Raji (cell line): ENCODE results near the gene ATP2B1.

Experiments used
- POLR2A ChIP-seq: IDR thresholded peaks from 2 replicates; pipeline ENCODE4 v1.6.1; 2011; ENCODE audit warnings: low read depth, low read length, control low read depth; ENCODE audit not compliant: insufficient read depth

ATP2B1 gene

DNA sequence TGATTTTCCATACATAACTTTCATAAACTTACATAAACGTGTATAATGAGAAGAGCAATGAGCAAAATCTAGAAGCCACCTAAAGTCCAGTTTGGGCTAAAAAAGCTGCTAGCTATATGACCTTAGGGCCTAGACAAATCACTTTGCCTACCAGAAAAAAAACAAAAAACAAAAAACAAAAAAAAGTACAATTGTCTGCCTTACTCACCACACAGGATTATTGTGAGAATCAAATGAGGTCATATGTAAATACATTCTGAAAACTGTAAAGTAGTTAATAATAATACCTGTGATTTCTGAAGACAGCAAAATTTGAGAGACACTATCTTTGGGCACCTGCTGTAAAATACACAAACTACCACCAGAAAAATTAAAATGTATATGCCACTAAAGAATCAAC lies 4.2 kb downstream of the ATP2B1 start:
- no peak for TF ChIP-seq POLR2A

DNA sequence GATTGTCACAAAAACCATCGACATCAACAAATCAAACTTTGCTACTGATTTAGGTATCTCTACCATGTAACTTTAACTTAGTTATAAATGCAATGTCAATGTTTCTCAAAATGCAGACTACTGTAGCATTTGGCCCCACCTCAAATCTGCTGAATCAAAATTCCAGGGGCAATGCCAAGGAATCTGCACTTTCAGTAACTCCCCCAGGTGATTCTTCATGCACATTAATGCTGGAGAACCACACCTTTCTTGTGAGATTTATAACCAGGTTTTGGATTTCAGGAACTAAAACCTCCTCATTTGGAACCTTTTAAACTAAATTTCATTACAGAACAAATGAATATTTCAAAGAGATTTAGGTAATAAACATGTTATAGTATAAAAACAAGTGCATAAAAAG lies 4.9 kb downstream of the ATP2B1 start:
- no peak for TF ChIP-seq POLR2A

DNA sequence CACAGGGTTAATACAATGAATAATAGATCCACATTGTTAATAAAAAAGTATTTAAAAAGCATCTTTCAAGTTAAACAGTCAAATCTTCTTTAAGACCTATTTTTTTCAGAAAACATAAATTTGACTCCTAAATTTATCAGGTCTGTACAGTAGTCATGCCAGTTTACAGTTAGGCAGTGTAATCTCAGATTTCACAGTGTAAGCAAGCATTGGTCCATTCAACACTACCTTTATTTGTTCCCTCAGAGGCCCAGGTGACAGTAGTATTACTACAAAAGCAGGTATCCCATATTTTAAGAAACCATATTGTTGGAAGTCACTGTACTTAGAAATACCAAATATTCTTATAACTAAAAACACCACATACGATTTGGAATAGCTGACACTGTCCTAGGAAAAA lies 6.1 kb downstream of the ATP2B1 start:
- TF ChIP-seq POLR2A = no peak

DNA sequence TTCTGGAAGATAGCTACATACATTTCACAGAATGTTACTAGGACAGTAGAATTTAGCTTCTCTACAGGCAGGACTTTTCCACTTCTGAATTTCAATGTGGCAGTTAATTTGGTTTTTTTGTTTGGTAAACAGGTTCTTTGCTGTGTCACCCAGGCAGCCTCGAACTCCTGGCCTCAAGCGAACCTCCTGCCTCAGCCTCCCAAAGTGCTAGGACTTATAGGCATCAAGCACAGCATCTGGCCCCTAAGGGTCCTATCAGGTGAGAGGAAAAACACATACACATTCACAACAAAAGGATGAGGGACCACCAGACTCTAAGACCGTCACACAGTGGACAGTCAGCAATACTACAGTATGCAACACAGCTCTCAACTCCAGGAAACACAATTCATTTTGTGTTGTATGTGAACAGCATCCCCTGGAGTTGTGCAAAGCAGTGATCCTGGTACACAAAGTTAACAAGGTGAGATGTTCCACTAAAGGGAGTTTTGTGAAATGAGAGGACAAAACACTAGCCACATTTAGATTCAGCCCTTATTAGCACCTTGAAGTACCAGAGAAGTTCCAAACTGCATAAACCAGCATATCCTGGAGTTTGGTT lies 6.9 kb downstream of the ATP2B1 start:
- no peak for TF ChIP-seq POLR2A

DNA sequence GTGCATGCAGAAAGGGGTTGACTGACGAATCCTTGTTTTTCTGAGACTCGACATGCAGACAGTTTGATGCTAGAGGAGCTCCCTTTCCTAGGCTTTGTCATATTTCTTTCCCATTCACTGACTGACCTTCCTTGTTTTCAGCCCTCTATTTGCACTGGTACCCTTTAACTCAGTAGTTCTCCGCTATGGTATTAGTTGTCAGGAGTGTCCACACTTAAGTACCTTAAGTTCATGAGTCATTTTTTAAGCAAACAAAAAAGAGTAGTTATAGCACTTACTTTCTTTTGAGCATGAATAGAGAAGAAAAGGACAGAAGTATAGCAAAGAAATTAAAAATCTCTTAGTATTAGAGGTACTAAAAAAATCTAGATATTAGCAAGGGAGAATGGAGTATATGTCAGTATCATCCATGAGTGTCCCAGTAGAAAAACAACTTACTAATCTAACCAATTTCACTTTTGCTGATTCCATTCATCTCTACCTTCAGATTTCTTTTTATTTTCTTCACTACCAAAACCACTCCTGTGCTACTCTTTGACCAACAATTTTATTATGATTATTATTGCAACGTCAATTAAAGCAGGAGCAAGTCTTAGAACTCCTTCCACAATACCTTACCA lies 8.3 kb downstream of the ATP2B1 start:
- no peak for TF ChIP-seq POLR2A

DNA sequence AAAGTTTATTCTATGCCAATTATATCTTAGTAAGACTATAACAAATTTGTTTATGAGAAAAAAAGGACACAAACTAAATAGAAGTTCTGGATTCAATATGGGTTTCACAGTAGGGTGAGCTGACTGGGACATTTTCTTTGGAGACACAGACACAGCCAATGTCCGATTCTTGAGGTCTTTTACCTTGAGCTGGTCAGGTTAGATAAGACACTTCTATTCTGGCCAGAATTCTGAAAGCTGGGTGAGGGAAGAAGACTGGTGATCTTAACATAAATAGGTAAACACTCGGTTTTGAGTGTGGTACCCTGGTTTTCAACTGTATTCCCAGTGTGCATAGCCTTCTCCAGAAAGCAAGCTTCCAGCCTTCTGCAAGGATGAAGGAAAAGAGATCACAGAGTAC lies 10.0 kb downstream of the ATP2B1 start:
- no peak for TF ChIP-seq POLR2A

DNA sequence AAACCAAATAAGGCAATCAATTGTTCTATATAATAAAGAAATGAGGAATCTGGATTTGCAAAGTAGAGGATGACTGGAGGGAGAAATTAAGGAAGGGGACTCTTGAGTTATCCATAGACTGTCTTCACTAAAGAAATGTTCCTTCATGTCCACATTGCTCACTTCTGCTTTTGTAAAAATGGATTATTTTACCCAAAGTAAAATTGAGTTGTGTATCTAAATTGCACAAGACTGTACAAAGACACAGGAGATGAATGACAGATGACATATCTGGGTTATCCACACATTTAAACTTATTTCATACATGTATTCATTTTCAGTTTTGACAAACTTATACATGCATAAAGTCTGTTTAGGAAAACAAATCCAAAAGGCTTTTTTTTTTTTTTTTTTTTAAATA lies 11.3 kb downstream of the ATP2B1 start:
- no peak for TF ChIP-seq POLR2A

DNA sequence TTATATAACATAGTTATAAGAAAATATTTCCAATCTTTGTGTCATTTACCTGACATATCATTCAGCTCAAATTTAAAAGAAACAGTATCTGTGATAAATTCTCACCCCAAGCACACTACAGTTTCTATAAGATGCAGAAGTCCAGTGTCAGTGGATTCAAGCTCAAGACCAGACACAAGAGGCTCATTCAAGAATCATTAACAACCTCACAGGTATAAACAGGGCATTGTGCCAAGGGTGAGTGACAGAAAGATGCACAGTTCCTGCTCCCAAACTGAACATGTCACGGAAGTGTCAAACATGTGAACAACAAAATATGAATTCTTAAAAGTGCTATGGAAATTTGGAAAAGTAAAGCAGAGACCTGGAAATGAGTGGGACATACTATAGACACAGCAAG lies 12.8 kb downstream of the ATP2B1 start:
- TF ChIP-seq POLR2A = no peak

DNA sequence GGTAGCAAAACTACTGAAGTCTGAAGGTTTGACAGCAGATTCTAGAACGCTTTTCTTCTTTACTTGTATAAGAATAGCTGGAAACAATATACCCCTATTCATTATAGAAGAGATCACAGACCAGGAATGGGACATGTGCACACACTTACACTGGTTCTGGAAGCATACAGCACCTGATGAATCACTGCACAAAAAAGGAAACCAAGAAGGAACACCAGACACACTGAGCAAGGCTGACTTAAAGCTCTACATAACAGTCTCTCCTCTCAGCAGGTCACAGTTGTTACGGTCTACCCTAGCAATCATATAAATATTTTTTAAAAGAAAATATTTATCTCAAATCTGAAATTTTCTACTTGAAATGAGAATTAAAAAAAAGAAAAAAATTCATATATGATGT lies 13.5 kb downstream of the ATP2B1 start:
- TF ChIP-seq POLR2A = no peak

DNA sequence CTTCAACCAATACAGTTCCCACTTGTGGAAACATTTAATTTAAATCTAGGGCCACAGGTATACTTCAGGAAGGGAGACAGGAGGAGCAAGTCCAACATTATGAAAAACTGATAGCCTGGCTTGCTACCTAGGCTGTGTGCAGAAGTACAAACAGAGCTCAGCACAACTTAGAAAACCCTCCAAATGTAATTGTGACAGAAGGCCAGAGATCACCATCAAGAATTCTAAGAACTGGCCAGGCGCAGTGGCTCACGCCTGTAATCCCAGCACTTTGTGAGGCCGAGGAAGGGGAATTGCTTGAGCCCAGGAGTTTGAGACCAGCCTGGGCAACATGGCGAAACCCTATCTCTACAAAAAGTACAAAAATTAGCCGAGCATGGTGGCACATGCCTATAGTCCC lies 14.1 kb downstream of the ATP2B1 start:
- TF ChIP-seq POLR2A = no peak

DNA sequence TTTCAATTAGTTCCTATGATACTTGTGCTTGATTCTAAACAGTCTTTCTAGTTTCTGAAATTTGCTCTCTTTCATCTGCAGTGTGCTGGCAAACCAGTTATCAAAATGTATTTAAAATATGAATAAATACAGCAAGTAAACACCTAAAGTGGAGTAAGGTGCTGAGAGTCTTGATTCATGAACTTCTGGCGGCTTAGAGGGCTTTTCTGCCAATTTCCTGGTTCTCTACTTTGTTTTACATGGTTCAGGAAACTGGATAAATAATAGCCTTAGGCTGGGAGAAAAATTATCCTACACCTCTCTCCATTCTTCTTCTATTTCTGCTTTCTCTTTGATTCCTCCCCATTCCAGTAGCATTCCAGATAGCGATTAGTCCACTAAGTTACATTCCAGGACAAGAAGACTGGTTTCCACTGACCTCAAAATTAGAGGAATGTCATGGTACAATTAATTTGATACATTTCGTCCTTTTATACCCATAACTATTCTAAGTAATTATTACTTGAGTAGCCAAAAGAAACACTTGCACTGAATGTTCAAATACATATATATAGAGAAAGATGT lies 14.9 kb downstream of the ATP2B1 start:
- no peak for TF ChIP-seq POLR2A

DNA sequence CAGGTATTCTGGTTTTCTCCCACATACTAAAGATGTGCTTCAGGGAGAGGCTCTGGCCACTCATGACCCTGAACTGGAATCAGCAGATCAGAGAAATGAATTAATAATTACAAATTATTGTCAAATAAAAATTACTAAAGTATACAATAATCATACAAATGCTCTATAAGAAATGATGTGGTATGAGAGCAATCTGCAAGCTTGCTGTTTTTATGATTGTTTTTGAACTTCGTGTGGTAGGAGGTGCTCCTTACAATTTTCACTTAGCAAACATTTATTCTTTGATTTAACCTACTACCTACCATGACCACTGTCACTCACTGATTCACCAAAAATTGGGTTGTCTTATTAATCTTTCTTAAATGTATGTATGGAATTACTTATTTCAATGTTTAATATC lies 16.2 kb downstream of the ATP2B1 start:
- TF ChIP-seq POLR2A = no peak

DNA sequence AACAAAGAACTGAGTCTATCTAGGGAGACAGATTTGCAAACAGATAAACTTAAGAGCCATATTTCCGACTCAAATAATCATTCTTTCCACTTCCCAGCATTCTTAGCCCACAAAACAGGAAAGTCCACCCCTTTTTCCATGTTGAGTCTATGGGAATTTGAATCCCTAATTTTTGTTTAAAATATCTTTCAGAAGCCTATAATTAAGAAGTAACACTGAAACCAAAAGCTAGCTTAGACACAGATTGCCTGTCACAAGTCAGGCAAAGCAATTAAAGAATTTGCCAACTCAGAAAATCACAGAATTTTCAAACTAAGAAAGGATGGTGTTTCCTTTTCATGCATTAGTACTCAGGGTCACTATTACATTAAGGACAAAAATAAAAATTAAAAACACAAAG lies 17.0 kb downstream of the ATP2B1 start:
- no peak for TF ChIP-seq POLR2A

DNA sequence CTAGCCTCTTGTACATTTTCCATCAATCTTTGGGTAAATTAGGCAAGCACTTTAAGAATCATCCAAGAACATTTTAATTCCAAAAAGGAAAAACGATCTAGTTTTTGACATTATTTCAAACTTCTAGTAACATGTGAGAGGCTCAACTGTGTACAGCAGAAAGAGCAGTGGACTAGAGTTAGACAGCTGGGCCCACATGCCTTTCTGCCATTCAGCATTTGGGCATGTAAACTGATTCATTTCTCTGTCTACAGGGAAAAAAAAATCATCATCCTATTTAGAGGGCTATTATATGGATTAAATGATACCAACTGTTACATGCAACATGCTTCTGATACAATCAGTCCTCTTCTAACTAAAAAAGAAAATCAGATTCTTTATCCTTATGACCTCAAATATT lies 17.7 kb downstream of the ATP2B1 start:
- TF ChIP-seq POLR2A = no peak

DNA sequence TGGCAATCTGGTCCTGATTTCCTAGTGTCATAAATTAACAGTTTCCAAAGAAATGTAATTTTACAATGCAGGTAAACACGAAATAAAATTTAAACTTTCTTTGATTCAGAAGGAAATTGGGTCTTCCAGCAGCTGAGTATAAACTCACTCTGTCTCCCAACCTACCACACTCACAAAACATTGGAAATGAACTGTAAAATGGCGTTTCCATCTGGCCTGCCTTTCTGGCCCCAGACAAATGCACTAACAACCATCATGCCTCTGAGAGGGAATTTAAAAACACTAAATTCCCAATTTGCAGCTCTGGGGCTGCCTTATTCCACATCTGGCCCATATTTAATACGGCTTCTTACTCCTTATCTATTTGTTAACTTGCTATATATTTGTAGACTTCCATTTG lies 19.3 kb downstream of the ATP2B1 start:
- no peak for TF ChIP-seq POLR2A

DNA sequence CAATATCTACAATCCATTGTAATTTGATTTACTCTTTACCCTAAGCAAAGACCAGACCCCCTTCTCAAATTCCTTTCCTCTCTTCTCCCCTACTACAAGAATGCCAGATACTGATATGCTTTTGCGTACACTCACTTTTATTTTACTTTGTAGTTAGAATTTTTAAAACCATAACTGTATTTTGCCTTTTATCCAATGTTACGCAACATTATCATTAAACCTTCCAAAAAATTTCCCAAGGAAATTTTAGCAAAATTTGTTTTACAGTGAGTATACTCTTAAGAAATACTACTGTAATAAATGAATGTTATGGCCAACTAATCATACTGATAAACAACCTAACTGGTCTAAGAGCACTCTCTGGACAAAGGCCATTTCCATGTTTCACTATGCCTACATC lies 22.3 kb downstream of the ATP2B1 start:
- no peak for TF ChIP-seq POLR2A
